Lung (tissue), 12 donors: Measurements from ENCODE around the gene HNRNPA2B1. TPM values are rescaled to one million over a fixed set of nuclear protein-coding genes. Genes with fewer than 3 reads are reported as not detected.
A peak's percentile ranks its signal among the peaks of the same experiment; 100 is the strongest.

Experiments
- ATAC-seq: fragments of 200-7000 bp; cut with Tn5 transposase; one replicate; pipeline ENCODE4 v1.9.1; 2020; ENCODE audit warnings: moderate number of reproducible peaks; ENCODE audit not compliant: insufficient read depth, low FRiP score
- DNase-seq, 3 donors: peaks; one replicate each; pipeline ENCODE4 v3.0.0-alpha.2; 2013 to 2017
- H3K27ac ChIP-seq, 2 donors: one replicate each; pipeline ENCODE4 v1.5.1; 2013; ENCODE audit warnings: mild to moderate bottlenecking in 2 of 2, moderate library complexity in 2 of 2, control low read depth in 1 of 2, inconsistent platforms in 1 of 2, low read depth in 1 of 2, low read length in 1 of 2
- H3K27me3 ChIP-seq, 3 donors: one replicate each; pipeline ENCODE4 v1.5.1; 2013; ENCODE audit warnings: low read length in 2 of 3; ENCODE audit not compliant: control insufficient read depth in 3 of 3, insufficient read depth in 3 of 3
- H3K36me3 ChIP-seq, 4 donors: one replicate each; pipeline ENCODE4 v1.5.1; 2013; ENCODE audit warnings: low read length in 4 of 4, mild to moderate bottlenecking in 1 of 4, moderate library complexity in 1 of 4; ENCODE audit not compliant: control insufficient read depth in 4 of 4, insufficient read depth in 4 of 4
- H3K4me1 ChIP-seq, 5 donors: one replicate each; pipeline ENCODE4 v1.5.1; 2013; ENCODE audit warnings: low read length in 5 of 5, mild to moderate bottlenecking in 2 of 5, moderate library complexity in 1 of 5; ENCODE audit not compliant: control insufficient read depth in 5 of 5, insufficient read depth in 5 of 5
- H3K4me3 ChIP-seq: one replicate; pipeline ENCODE4 v1.5.1; 2013; ENCODE audit warnings: mild to moderate bottlenecking, control low read depth, moderate library complexity
- H3K9ac ChIP-seq, 2 donors: one replicate each; pipeline ENCODE4 v1.5.1; 2013; ENCODE audit warnings: low read length in 2 of 2, control low read depth in 1 of 2; ENCODE audit not compliant: insufficient read depth in 1 of 2
- H3K9me3 ChIP-seq, 4 donors: one replicate each; pipeline ENCODE4 v1.5.1; 2013; ENCODE audit warnings: low read length in 3 of 4, mild to moderate bottlenecking in 1 of 4, moderate library complexity in 1 of 4; ENCODE audit not compliant: control insufficient read depth in 4 of 4, insufficient read depth in 3 of 4
- WGBS, 2 donors: extraction: QIAGEN DNeasy Blood & Tissue Kit; methylation state at CpG; one replicate each; pipeline ENCODE4 v1.1.7; 2013; 5-methylcytosine and 5-hydroxymethylcytosine counted together
- polyA plus RNA-seq, 2 donors: library from polyadenylated mRNA; stranded (reverse); fragments of 200-250 nt; gene quantifications; one replicate each; pipeline ENCODE4 v1.2.1, GENCODE V29; 2013
- total RNA-seq, 2 donors: library from RNA; depleted of rRNA in 1 of 2; stranded (reverse); fragments of >200 nt in 1 of 2; gene quantifications; one replicate each; pipeline ENCODE4 v1.2.1, GENCODE V29; 2014 to 2021
- TF ChIP-seq, protein P1 (sequence below): IDR thresholded peaks from 2 replicates; pipeline ENCODE4 v1.5.1; 2012; ENCODE audit warnings: mild to moderate bottlenecking; ENCODE audit errors: control extremely low read depth, extremely low read depth
- donor health status: control.
- donor health status: control.
- donor health status: Bipolar disorder and iron deficiency.
- donor health status: healthy.
- donor health status: DM: yes; HTN: yes; CAD: no.

Gene HNRNPA2B1
- total and polyA plus RNA-seq, 4 donors = 363 to 572 (median 482) TPM

- DNase-seq (peak in 2 of 3 donors; percentile 6 to 55), ATAC-seq (peak; percentile 42)
- Histone ChIP-seq H3K4me3 (no peak overlapping the region), H3K27ac (no peak overlapping the region), H3K9ac (no peak overlapping the region), H3K4me1 (peaks cover 0 to 9% (median 6%) of the 10 kb centered on the region in 5 donors), H3K36me3 (no peaks in the 10 kb centered on the region), H3K9me3 (no peaks in the 10 kb centered on the region), H3K27me3 (peaks cover 0 to 16% (median 14%) of the 10 kb centered on the region in 3 donors)
- 87 to 100% methylated on average over 1 of the region's 1 CpG for WGBS, 2 donors
- TF ChIP-seq, protein P1, sequence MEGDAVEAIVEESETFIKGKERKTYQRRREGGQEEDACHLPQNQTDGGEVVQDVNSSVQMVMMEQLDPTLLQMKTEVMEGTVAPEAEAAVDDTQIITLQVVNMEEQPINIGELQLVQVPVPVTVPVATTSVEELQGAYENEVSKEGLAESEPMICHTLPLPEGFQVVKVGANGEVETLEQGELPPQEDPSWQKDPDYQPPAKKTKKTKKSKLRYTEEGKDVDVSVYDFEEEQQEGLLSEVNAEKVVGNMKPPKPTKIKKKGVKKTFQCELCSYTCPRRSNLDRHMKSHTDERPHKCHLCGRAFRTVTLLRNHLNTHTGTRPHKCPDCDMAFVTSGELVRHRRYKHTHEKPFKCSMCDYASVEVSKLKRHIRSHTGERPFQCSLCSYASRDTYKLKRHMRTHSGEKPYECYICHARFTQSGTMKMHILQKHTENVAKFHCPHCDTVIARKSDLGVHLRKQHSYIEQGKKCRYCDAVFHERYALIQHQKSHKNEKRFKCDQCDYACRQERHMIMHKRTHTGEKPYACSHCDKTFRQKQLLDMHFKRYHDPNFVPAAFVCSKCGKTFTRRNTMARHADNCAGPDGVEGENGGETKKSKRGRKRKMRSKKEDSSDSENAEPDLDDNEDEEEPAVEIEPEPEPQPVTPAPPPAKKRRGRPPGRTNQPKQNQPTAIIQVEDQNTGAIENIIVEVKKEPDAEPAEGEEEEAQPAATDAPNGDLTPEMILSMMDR = no peak
These were observed 53.5 kb downstream of the HNRNPA2B1 start for GRCh38 chr7:26147030-26147429.

DNA sequence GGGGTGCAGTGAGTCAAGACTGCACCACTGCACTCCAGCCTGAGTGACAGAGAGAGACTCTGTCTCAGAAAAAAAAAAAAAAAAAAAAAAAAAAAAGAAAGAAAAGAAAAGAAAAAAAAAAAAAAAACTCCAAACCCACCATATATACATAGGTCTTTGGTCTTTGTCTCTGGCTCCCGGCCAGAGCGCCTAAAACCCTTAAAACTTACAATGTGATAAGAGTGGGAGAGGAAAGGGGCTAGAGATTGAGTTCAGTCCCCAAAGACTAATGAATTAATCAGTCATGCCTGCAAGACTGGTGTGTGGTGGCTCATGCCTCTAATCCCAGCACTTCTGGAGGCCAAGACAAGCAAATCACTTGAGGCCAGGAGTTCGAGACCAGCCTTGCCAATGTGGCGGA is 55.3 kb downstream of the HNRNPA2B1 start:
- Histone ChIP-seq H3K4me3 (no peak overlapping the region), H3K27me3 (peaks cover 0 to 3% (median 0%) of the 10 kb centered on the region in 3 donors), H3K27ac (no peak overlapping the region), H3K9ac (no peak overlapping the region), H3K9me3 (no peaks in the 10 kb centered on the region), H3K4me1 (peaks cover 0 to 8% (median 6%) of the 10 kb centered on the region in 5 donors), H3K36me3 (no peaks in the 10 kb centered on the region)
- DNase-seq = no peak
- no peak for ATAC-seq
- 89 to 94% methylated on average over 4 of the region's 4 CpGs for WGBS, 2 donors
- TF ChIP-seq, protein P1 = no peak

DNA sequence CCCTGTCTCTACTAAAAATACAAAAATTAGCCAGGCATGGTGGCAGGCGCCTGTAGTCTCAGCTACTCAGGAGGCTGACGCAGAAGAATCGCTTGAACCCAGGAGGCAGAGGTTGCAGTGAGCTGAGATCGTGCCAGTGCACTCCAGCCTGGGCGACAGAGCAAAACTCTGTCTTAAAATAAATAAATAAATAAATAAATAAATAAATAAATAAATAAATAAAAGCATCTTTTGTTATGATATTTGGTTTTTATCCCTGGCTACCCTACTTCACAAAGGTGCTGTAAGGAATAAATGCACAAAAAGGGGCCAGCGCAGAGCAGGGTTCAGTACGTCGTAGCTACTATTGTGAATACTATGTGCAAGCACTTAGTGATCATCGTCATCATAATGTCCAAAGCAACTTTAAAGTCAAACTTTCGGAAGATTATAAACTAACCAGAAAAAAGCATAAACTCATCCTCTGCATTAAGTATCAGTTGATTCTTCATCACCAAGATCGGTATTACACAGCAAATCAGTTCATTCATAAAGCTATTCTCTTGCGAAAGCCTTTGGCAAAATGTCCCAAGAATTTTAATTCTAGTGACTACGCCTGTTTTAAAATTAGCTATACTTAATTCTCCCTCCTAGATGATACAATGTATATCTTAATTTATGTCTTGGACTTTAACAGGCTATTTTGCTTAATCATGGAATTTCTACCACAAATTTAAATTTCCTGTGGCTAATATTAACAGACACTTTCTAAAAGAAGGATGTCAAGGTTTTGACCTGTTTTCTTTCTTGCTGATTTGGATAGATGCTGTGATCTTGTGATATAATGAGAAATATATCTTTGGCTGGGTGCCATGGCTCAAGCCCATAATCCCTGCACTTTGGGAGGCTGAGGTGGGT is 56.1 kb downstream of the HNRNPA2B1 start:
- 85% methylated on average over 13 of the region's 13 CpGs for WGBS, 2 donors

More for the DNA sequence above, 56.1 kb downstream of the HNRNPA2B1 start:
- Histone ChIP-seq H3K9ac (no peak overlapping the region), H3K4me3 (no peak overlapping the region), H3K36me3 (no peaks in the 10 kb centered on the region), H3K27me3 (no peaks in the 10 kb centered on the region), H3K9me3 (no peaks in the 10 kb centered on the region), H3K4me1 (peaks cover 0 to 8% (median 6%) of the 10 kb centered on the region in 5 donors), H3K27ac (no peak overlapping the region)
- TF ChIP-seq, protein P1 = no peak
- ATAC-seq (no peak), DNase-seq (peak in 2 of 3 donors; percentile 55 to 73)
